Prostate gland (tissue), 2 donors: ENCODE results near the gene SLC52A3.

Experiments
- POLR2A ChIP-seq: fragments of 450-650 bp; IDR thresholded peaks from one replicate; pipeline ENCODE4 v1.6.1; 2016; ENCODE audit warnings: antibody characterized with exemption, mild to moderate bottlenecking
- POLR2AphosphoS5 ChIP-seq: sonication (generic); formaldehyde crosslinking; IDR thresholded peaks from one replicate; pipeline ENCODE4 v1.6.1; 2017; ENCODE audit warnings: antibody characterized with exemption
- TF ChIP-seq, protein P1 (sequence below), 4 experiments: fragments of 200-600 bp in 2 of 4; fragments of 450-650 bp in 2 of 4; sonication (generic) in 2 of 4; IDR thresholded peaks; 1 replicate in 3 of 4; 2 replicates in 1 of 4; pipeline ENCODE4 v1.5.1; 2016 to 2019; ENCODE audit warnings: antibody characterized with exemption in 4 of 4, mild to moderate bottlenecking in 2 of 4, moderate library complexity in 2 of 4

DNA sequence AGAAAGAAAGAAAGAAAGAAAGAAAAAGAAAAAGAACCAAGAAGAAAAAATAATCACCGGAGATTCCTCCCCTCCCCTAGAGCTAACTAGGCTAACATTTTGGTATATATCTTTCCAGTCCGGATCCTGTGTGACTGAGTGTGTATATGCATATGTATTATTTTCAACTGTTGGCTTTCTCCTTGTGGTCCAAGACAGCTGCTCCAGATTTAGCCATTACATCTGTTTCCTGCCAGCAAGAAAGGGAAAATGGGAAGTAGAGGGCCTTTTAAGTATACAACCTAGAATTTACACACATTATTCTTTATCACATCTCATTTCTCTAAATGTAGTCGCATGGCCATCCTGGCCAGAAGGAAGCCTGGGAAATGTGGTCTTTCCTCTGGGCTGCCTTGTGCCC lies 15.2 kb downstream of the SLC52A3 start:
- TF ChIP-seq POLR2AphosphoS5 (no peak), POLR2A (no peak)
- TF ChIP-seq, protein P1, sequence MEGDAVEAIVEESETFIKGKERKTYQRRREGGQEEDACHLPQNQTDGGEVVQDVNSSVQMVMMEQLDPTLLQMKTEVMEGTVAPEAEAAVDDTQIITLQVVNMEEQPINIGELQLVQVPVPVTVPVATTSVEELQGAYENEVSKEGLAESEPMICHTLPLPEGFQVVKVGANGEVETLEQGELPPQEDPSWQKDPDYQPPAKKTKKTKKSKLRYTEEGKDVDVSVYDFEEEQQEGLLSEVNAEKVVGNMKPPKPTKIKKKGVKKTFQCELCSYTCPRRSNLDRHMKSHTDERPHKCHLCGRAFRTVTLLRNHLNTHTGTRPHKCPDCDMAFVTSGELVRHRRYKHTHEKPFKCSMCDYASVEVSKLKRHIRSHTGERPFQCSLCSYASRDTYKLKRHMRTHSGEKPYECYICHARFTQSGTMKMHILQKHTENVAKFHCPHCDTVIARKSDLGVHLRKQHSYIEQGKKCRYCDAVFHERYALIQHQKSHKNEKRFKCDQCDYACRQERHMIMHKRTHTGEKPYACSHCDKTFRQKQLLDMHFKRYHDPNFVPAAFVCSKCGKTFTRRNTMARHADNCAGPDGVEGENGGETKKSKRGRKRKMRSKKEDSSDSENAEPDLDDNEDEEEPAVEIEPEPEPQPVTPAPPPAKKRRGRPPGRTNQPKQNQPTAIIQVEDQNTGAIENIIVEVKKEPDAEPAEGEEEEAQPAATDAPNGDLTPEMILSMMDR (IDR thresholded peaks at IDR 0.05), result no peak
